Left forelimb (tissue), 1 donor: ENCODE data around the gene FRMD4A.

ENCODE experiments used
- DNase-seq: peaks from one replicate; pipeline ENCODE4 v3.0.0-alpha.2; 2018; ENCODE audit warnings: low spot score

The FRMD4A gene

GRCh38 chr10:13604357-13605040 lies 726.2 kb downstream of the FRMD4A start:
- DNase-seq = no peak

GRCh38 chr10:13597909-13598308 lies 732.8 kb downstream of the FRMD4A start:
- no peak for DNase-seq

- DNase-seq = no peak
Observed at GRCh38 chr10:13594641-13595040, 736.1 kb downstream of the FRMD4A start.
